ENCODE results near the gene SMIM5.
"Not testable (repeated sequence)": the region's sequence is repeated elsewhere in the genome, so short reads cannot be mapped to it uniquely, and the experiment has no call there.

SMIM5 gene

DNA sequence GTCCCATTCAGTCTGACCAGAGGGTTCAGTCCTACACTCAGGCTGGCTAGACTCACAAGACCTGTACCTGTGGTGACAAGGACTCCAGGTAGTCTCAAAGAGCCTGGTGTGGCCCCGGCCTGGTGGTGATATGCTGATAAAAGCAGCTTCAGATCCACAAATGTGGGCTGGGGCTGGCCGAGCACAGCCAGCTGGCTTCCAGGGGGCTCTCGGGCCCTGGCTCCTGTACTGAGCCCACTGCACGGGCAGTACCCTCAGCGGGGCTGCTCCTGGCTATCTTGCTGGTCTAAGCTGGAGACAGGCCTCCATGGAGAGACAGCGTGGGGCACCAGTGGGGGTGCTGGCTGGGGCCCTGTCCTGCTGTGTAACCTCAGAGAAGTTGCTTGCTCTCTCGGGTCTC is 4.3 kb downstream of the SMIM5 start:
- TF ChIP-seq, protein P1, sequence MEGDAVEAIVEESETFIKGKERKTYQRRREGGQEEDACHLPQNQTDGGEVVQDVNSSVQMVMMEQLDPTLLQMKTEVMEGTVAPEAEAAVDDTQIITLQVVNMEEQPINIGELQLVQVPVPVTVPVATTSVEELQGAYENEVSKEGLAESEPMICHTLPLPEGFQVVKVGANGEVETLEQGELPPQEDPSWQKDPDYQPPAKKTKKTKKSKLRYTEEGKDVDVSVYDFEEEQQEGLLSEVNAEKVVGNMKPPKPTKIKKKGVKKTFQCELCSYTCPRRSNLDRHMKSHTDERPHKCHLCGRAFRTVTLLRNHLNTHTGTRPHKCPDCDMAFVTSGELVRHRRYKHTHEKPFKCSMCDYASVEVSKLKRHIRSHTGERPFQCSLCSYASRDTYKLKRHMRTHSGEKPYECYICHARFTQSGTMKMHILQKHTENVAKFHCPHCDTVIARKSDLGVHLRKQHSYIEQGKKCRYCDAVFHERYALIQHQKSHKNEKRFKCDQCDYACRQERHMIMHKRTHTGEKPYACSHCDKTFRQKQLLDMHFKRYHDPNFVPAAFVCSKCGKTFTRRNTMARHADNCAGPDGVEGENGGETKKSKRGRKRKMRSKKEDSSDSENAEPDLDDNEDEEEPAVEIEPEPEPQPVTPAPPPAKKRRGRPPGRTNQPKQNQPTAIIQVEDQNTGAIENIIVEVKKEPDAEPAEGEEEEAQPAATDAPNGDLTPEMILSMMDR (IDR thresholded peaks at IDR 0.05; ENCODE audit: low read depth, low read length), result no peak
- no peak for TF ChIP-seq EZH2phosphoT487 (IDR thresholded peaks at IDR 0.05; ENCODE audit: low read depth)

GRCh38 chr17:75638039-75638438 is 4.8 kb downstream of the SMIM5 start:
- not testable (repeated sequence) for H3K9me3 ChIP-seq (ENCODE audit: insufficient read depth, low read length); H3K4me3 ChIP-seq (ENCODE audit: low read length); H3K9ac ChIP-seq (ENCODE audit: low read length); H3K27me3 ChIP-seq (ENCODE audit: low read depth, low read length); H2AFZ ChIP-seq (ENCODE audit: low read depth, low read length); H3K4me2 ChIP-seq (ENCODE audit: low read length); H3K27ac ChIP-seq (ENCODE audit: low read length); H3K79me2 ChIP-seq (ENCODE audit: low read length); H4K20me1 ChIP-seq (ENCODE audit: insufficient read depth, low read length)
- H3K36me3 ChIP-seq (replicated peaks; ENCODE audit: low read depth, low read length), result peaks cover 23% of the 10 kb centered on the region
- H3K4me1 ChIP-seq (ENCODE audit: low read length), result peaks cover 23% of the 10 kb centered on the region

More for the DNA sequence above, 4.3 kb downstream of the SMIM5 start:
- no peaks in the 10 kb centered on the region for H3K27me3 ChIP-seq (ENCODE audit: low read depth, low read length)
- no peaks in the 10 kb centered on the region for H3K79me2 ChIP-seq (ENCODE audit: low read length)
- H3K36me3 ChIP-seq (replicated peaks; ENCODE audit: low read depth, low read length), result peaks cover 19% of the 10 kb centered on the region
- H3K9ac ChIP-seq (ENCODE audit: low read length), result no peak overlapping the region
- H2AFZ ChIP-seq (ENCODE audit: low read depth, low read length), result no peak overlapping the region
- H3K27ac ChIP-seq (ENCODE audit: low read length), result no peak overlapping the region
- peaks cover 26% of the 10 kb centered on the region for H3K4me1 ChIP-seq (ENCODE audit: low read length)
- no peaks in the 10 kb centered on the region for H3K9me3 ChIP-seq (ENCODE audit: insufficient read depth, low read length)
- no peaks in the 10 kb centered on the region; the same call in 1 of the 2 replicates for H4K20me1 ChIP-seq (ENCODE audit: insufficient read depth, low read length)
- H3K4me3 ChIP-seq (ENCODE audit: low read length), result no peak overlapping the region
- H3K4me2 ChIP-seq (ENCODE audit: low read length), result no peak overlapping the region

GRCh38 chr17:75638893-75639292 is 5.7 kb downstream of the SMIM5 start:
- Histone ChIP-seq H3K36me3 (replicated peaks; ENCODE audit: low read depth, low read length) (peaks cover 26% of the 10 kb centered on the region), H3K9ac (ENCODE audit: low read length) (no peak overlapping the region), H2AFZ (ENCODE audit: low read depth, low read length) (no peak overlapping the region), H3K27me3 (ENCODE audit: low read depth, low read length) (no peaks in the 10 kb centered on the region), H3K27ac (ENCODE audit: low read length) (no peak overlapping the region), H3K4me3 (ENCODE audit: low read length) (no peak overlapping the region), H3K4me1 (ENCODE audit: low read length) (peaks cover 14% of the 10 kb centered on the region), H3K9me3 (ENCODE audit: insufficient read depth, low read length) (no peaks in the 10 kb centered on the region), H4K20me1 (ENCODE audit: insufficient read depth, low read length) (no peaks in the 10 kb centered on the region; the same call in 1 of the 2 replicates), H3K79me2 (ENCODE audit: low read length) (no peaks in the 10 kb centered on the region), H3K4me2 (ENCODE audit: low read length) (no peak overlapping the region)
- TF ChIP-seq, protein P1 (IDR thresholded peaks at IDR 0.05; ENCODE audit: low read depth, low read length), result no peak
- no peak for TF ChIP-seq EZH2phosphoT487 (IDR thresholded peaks at IDR 0.05; ENCODE audit: low read depth)

GRCh38 chr17:75639327-75639726 is 6.1 kb downstream of the SMIM5 start:
- Histone ChIP-seq H3K4me2 (ENCODE audit: low read length) (no peak overlapping the region), H3K4me3 (ENCODE audit: low read length) (no peak overlapping the region), H2AFZ (ENCODE audit: low read depth, low read length) (no peak overlapping the region), H3K27ac (ENCODE audit: low read length) (no peak overlapping the region), H3K79me2 (ENCODE audit: low read length) (no peaks in the 10 kb centered on the region), H3K9me3 (ENCODE audit: insufficient read depth, low read length) (no peaks in the 10 kb centered on the region), H3K9ac (ENCODE audit: low read length) (no peak overlapping the region), H3K27me3 (ENCODE audit: low read depth, low read length) (no peaks in the 10 kb centered on the region), H3K4me1 (ENCODE audit: low read length) (peaks cover 10% of the 10 kb centered on the region; the same call in 1 of the 2 replicates), H3K36me3 (replicated peaks; ENCODE audit: low read depth, low read length) (peaks cover 26% of the 10 kb centered on the region), H4K20me1 (ENCODE audit: insufficient read depth, low read length) (no peaks in the 10 kb centered on the region)
- no peak for TF ChIP-seq EZH2phosphoT487 (IDR thresholded peaks at IDR 0.05; ENCODE audit: low read depth)
- TF ChIP-seq, protein P1 (IDR thresholded peaks at IDR 0.05; ENCODE audit: low read depth, low read length), result no peak
